A549 (cell line): ENCODE data around the gene ASXL3. TPM values are rescaled to one million over a fixed set of nuclear protein-coding genes. Genes with fewer than 3 reads are reported as not detected.

Experiments
- ATAC-seq, 2 experiments: fragments of 200-7000 bp in 1 of 2; fragments of >200 bp in 1 of 2; cut with Nextera tagmentation in 1 of 2; cut with Tn5 transposase in 1 of 2; 3 replicates each; pipeline versions ENCODE4 v1.8.0 to v1.9.1; 2018 to 2020; ENCODE audit warnings: mild to moderate bottlenecking in 1 of 2, moderate library complexity in 1 of 2
- CTCF ChIA-PET: fragments of 300-600 bp; sonication (Branson Sonifier 250); formaldehyde crosslinking; extraction: SDS; loops from one replicate; lab custom pipeline; 2021; ENCODE audit warnings: antibody characterized with exemption, inconsistent platforms; lab: Yijun Ruan, JAX
- POLR2A ChIA-PET: fragments of 350-600 bp; formaldehyde crosslinking; extraction: SDS; loops from one replicate; lab custom pipeline; 2021; ENCODE audit warnings: antibody characterized with exemption, inconsistent platforms; lab: Yijun Ruan, JAX
- DNase-seq, 2 experiments: peaks; one replicate each; pipeline versions ENCODE4 v3.0.0 to v3.0.0-alpha.2; 2011 to 2016; ENCODE audit warnings: low read depth in 1 of 2, low spot score in 1 of 2
- FAIRE-seq: peaks from 2 replicates; lab custom pipeline; 2011; peaks lifted over from hg19 to GRCh38; lab: Jason Lieb, UNC
- H3K27ac ChIP-seq, 2 experiments: fragments of >200 bp; sonication (Bioruptor Twin); formaldehyde crosslinking; 3 replicates each; pipeline ENCODE4 v1.5.1; 2016 to 2017
- H3K4me1 ChIP-seq: fragments of >200 bp; sonication (Bioruptor Twin); formaldehyde crosslinking; 3 replicates; pipeline ENCODE4 v1.6.1; 2016
- H3K4me2 ChIP-seq: fragments of >200 bp; sonication (Bioruptor Twin); formaldehyde crosslinking; 3 replicates; pipeline ENCODE4 v1.6.1; 2016
- H3K4me3 ChIP-seq: fragments of >200 bp; sonication (Bioruptor Twin); formaldehyde crosslinking; 3 replicates; pipeline ENCODE4 v1.5.1; 2016
- H3K9me3 ChIP-seq: fragments of >200 bp; sonication (Bioruptor Twin); formaldehyde crosslinking; 3 replicates; pipeline ENCODE4 v1.6.1; 2016
- ATOH8 ChIP-seq: fragments of 250-450 bp; sonication (Bioruptor Pico); IDR thresholded peaks from 2 replicates; pipeline ENCODE4 v1.5.0; 2020; ENCODE audit warnings: low read depth, mild to moderate bottlenecking, moderate library complexity
- BCL3 ChIP-seq: fragments of >200 bp; sonication (Bioruptor Twin); formaldehyde crosslinking; IDR thresholded peaks from 3 replicates; pipeline ENCODE4 v1.6.1; 2016
- BHLHE40 ChIP-seq: IDR thresholded peaks from 2 replicates; pipeline ENCODE4 v1.6.1; 2012; ENCODE audit warnings: low read depth, low read length, inconsistent platforms
- CBX2 ChIP-seq: fragments of 200-600 bp; sonication (generic); IDR thresholded peaks from 2 replicates; pipeline ENCODE4 v1.6.1; 2016; ENCODE audit warnings: low read depth, mild to moderate bottlenecking, borderline replicate concordance
- CHD4 ChIP-seq: fragments of 200-600 bp; sonication (generic); IDR thresholded peaks from 2 replicates; pipeline ENCODE4 v1.6.1; 2016; ENCODE audit warnings: antibody characterized with exemption, mild to moderate bottlenecking, borderline replicate concordance
- ELK1 ChIP-seq: fragments of 150-350 bp; IDR thresholded peaks from 2 replicates; pipeline ENCODE4 v1.6.1; 2014; ENCODE audit warnings: low read depth, mild to moderate bottlenecking, low read length
- EP300 ChIP-seq, 2 experiments: fragments of >200 bp; sonication (Bioruptor Twin); formaldehyde crosslinking; IDR thresholded peaks; 2 replicates in 1 of 2; 3 replicates in 1 of 2; pipeline ENCODE4 v1.6.1; 2016 to 2017
- ESRRA ChIP-seq: fragments of 150-350 bp; IDR thresholded peaks from 2 replicates; pipeline ENCODE4 v1.6.1; 2014; ENCODE audit warnings: mild to moderate bottlenecking, low read length, borderline replicate concordance
- FOSB ChIP-seq: fragments of 250-450 bp; sonication (Bioruptor Pico); IDR thresholded peaks from 2 replicates; pipeline ENCODE4 v1.5.0; 2020; ENCODE audit warnings: mild to moderate bottlenecking, moderate library complexity
- FOXS1 ChIP-seq: fragments of 250-450 bp; sonication (Bioruptor Pico); IDR thresholded peaks from 2 replicates; pipeline ENCODE4 v1.5.0; 2020; ENCODE audit warnings: mild to moderate bottlenecking, moderate library complexity
- HOXA7 ChIP-seq: fragments of 250-450 bp; sonication (Bioruptor Pico); IDR thresholded peaks from 2 replicates; pipeline ENCODE4 v1.5.0; 2020; ENCODE audit warnings: mild to moderate bottlenecking, moderate library complexity
- HOXB5 ChIP-seq: fragments of 250-450 bp; sonication (Bioruptor Pico); IDR thresholded peaks from 2 replicates; pipeline ENCODE4 v1.5.0; 2020; ENCODE audit warnings: mild to moderate bottlenecking, moderate library complexity
- MAX ChIP-seq: IDR thresholded peaks from 2 replicates; pipeline ENCODE4 v1.6.1; 2012
- MAZ ChIP-seq: fragments of 150-350 bp; IDR thresholded peaks from 2 replicates; pipeline ENCODE4 v1.6.1; 2014; ENCODE audit warnings: antibody characterized with exemption, low read depth, low read length, borderline replicate concordance
- NFE2L2 ChIP-seq: fragments of 150-350 bp; conservative IDR thresholded peaks from 2 replicates; pipeline ENCODE4 v1.6.1; 2014; ENCODE audit warnings: low read length
- NR3C1 ChIP-seq: fragments of >200 bp; sonication (Bioruptor Twin); formaldehyde crosslinking; IDR thresholded peaks from 3 replicates; pipeline ENCODE4 v1.6.1; 2017
- PBX3 ChIP-seq: IDR thresholded peaks from 2 replicates; pipeline ENCODE4 v1.6.1; 2012
- PHF8 ChIP-seq: fragments of 200-600 bp; sonication (generic); IDR thresholded peaks from 2 replicates; pipeline ENCODE4 v1.6.1; 2016; ENCODE audit warnings: low read depth, mild to moderate bottlenecking, antibody characterized with exemption, moderate library complexity, borderline replicate concordance
- POLR2AphosphoS2 ChIP-seq: conservative IDR thresholded peaks from 2 replicates; pipeline ENCODE4 v1.6.1; 2012; ENCODE audit warnings: low read length, improper control_type of control experiment, inconsistent platforms
- RAD21 ChIP-seq, 2 experiments: fragments of >200 bp in 1 of 2; sonication (Bioruptor Twin) in 1 of 2; formaldehyde crosslinking in 1 of 2; IDR thresholded peaks in 1 of 2; conservative IDR thresholded peaks in 1 of 2; 2 replicates in 1 of 2; 3 replicates in 1 of 2; pipeline ENCODE4 v1.6.1; 2012 to 2018; ENCODE audit warnings: inconsistent platforms in 1 of 2
- RNF2 ChIP-seq: fragments of 200-600 bp; sonication (generic); IDR thresholded peaks from 2 replicates; pipeline ENCODE4 v1.6.1; 2016; ENCODE audit warnings: low read depth, mild to moderate bottlenecking, antibody characterized with exemption, moderate library complexity, borderline replicate concordance
- TFCP2L1 ChIP-seq: fragments of 250-450 bp; sonication (Bioruptor Pico); IDR thresholded peaks from 2 replicates; pipeline ENCODE4 v1.5.0; 2021; ENCODE audit warnings: mild to moderate bottlenecking
- ZC3H11A ChIP-seq: fragments of 450-650 bp; IDR thresholded peaks from 2 replicates; pipeline ENCODE4 v1.6.1; 2014; ENCODE audit warnings: antibody characterized with exemption, mild to moderate bottlenecking
- ZNF302 ChIP-seq: fragments of 250-450 bp; sonication (Bioruptor Pico); IDR thresholded peaks from 2 replicates; pipeline ENCODE4 v1.9.0; 2021; ENCODE audit warnings: inconsistent platforms, mild to moderate bottlenecking, moderate library complexity
- WGBS: methylation state at CpG from one replicate; pipeline ENCODE4 v1.1.6; 2017; ENCODE audit errors: missing lambda C conversion rate; 5-methylcytosine and 5-hydroxymethylcytosine counted together
- polyA plus RNA-seq, 4 experiments: library from polyadenylated mRNA; depleted of rRNA in 3 of 4; stranded (reverse); fragments of >200 nt; fragmentation: RNase III in 1 of 4; extraction: RNeasy Plus Mini Kit Qiagen cat#74134 plus additional on column Dnase treatment in 1 of 4; gene quantifications; 2 replicates in 3 of 4; 3 replicates in 1 of 4; pipeline ENCODE4 v1.2.3, GENCODE V29; 2011 to 2017

ASXL3 gene
- polyA plus RNA-seq, 2 of the 4 experiments (the other 2 are of a cell fraction), result not detected

GRCh38 chr18:33716061-33716683 is 138.2 kb downstream of the ASXL3 start:
- H3K9me3 ChIP-seq, result no peaks in the 10 kb centered on the region
- no peak for TF ChIP-seq CHD4
- TF ChIP-seq PHF8, result no peak
- no peak for TF ChIP-seq BCL3
- TF ChIP-seq TFCP2L1 (CRISPR knock-in tag), result no peak
- TF ChIP-seq ATOH8 (CRISPR knock-in tag), result no peak
- no peak for TF ChIP-seq EP300 (IDR thresholded peaks at IDR 0.05)
- TF ChIP-seq RNF2, result no peak
- no peak for TF ChIP-seq ZC3H11A
- TF ChIP-seq POLR2AphosphoS2, result no peak
- no peak for TF ChIP-seq HOXB5 (CRISPR knock-in tag)
- no peak for TF ChIP-seq FOXS1
- no peak for TF ChIP-seq HOXA7 (CRISPR knock-in tag)
- TF ChIP-seq MAZ, result no peak
- TF ChIP-seq NFE2L2, result no peak
- no peak for TF ChIP-seq RAD21 (conservative IDR thresholded peaks at IDR 0.05 in 1 of 2, IDR thresholded peaks at IDR 0.05 in 1 of 2)
- TF ChIP-seq CBX2, result no peak
- 19% methylated on average over 4 of the region's 4 CpGs for WGBS
- FAIRE-seq, result no peak
- H3K4me1 ChIP-seq, result no peaks in the 10 kb centered on the region
- POLR2A ChIA-PET, result no interaction called here
- H3K27ac ChIP-seq, result no peak overlapping the region
- no peak for ATAC-seq
- no peak overlapping the region for H3K4me2 ChIP-seq
- no peak overlapping the region for H3K4me3 ChIP-seq
- CTCF ChIA-PET, result no interaction called here
- no peak for DNase-seq

- ChIA-PET CTCF (no interaction called here), POLR2A (no interaction called here)
- no peak for TF ChIP-seq BHLHE40
- TF ChIP-seq NR3C1, result no peak
- TF ChIP-seq EP300 (IDR thresholded peaks at IDR 0.05), result no peak
- no peak for TF ChIP-seq ELK1
- no peak for TF ChIP-seq CBX2
- TF ChIP-seq ESRRA, result no peak
- no peak for TF ChIP-seq FOSB (CRISPR knock-in tag)
- no peak for TF ChIP-seq ZC3H11A
- TF ChIP-seq MAX, result no peak
- TF ChIP-seq RNF2, result no peak
- TF ChIP-seq ZNF302, result no peak
- TF ChIP-seq TFCP2L1 (CRISPR knock-in tag), result no peak
- TF ChIP-seq PBX3, result no peak
- no peak for TF ChIP-seq CHD4
- TF ChIP-seq BCL3, result no peak
- DNase-seq (no peak), ATAC-seq (no peak), FAIRE-seq (no peak)
- H3K4me1 ChIP-seq, result no peaks in the 10 kb centered on the region
- WGBS, result 6% methylated on average over 2 of the region's 2 CpGs
- no peaks in the 10 kb centered on the region for H3K9me3 ChIP-seq
- no peak overlapping the region for H3K4me2 ChIP-seq
- no peak overlapping the region for H3K4me3 ChIP-seq
- H3K27ac ChIP-seq, result no peak overlapping the region
These were observed 139.3 kb downstream of the ASXL3 start for GRCh38 chr18:33717339-33717738.
